Testis (tissue), 2 donors: ENCODE results near the gene ZSWIM5.

Experiments used
- POLR2A ChIP-seq: fragments of 450-650 bp; IDR thresholded peaks from one replicate; pipeline ENCODE4 v1.6.1; 2017; ENCODE audit warnings: antibody characterized with exemption, mild to moderate bottlenecking, moderate library complexity
- TF ChIP-seq, protein P1 (sequence below), 3 experiments: fragments of 450-650 bp in 2 of 3; fragments of 200-600 bp in 1 of 3; sonication (generic) in 1 of 3; IDR thresholded peaks; one replicate each; pipeline ENCODE4 v1.5.1; 2016 to 2019; ENCODE audit warnings: antibody characterized with exemption in 3 of 3, mild to moderate bottlenecking in 2 of 3, moderate library complexity in 1 of 3

DNA sequence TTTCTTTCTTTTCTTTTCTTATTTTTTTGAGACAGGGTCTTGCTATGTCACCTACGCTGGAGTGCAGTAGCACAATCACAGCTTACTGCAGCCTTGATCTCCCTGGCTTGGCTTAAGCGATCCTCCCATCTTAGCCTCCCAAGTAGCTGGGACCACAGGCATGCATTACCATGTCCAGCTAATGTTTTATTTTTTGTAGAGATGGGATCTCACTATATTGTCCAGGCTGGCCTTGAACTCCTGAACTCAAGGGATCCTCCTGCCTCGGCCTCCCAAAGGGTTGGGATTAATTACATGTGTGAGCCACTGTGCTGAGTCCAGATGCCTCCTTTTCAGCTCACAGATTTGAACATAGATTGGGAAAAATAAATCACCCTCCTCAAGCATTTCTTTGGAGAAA, 98.6 kb downstream of the ZSWIM5 start:
- TF ChIP-seq, protein P1, sequence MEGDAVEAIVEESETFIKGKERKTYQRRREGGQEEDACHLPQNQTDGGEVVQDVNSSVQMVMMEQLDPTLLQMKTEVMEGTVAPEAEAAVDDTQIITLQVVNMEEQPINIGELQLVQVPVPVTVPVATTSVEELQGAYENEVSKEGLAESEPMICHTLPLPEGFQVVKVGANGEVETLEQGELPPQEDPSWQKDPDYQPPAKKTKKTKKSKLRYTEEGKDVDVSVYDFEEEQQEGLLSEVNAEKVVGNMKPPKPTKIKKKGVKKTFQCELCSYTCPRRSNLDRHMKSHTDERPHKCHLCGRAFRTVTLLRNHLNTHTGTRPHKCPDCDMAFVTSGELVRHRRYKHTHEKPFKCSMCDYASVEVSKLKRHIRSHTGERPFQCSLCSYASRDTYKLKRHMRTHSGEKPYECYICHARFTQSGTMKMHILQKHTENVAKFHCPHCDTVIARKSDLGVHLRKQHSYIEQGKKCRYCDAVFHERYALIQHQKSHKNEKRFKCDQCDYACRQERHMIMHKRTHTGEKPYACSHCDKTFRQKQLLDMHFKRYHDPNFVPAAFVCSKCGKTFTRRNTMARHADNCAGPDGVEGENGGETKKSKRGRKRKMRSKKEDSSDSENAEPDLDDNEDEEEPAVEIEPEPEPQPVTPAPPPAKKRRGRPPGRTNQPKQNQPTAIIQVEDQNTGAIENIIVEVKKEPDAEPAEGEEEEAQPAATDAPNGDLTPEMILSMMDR (IDR thresholded peaks at IDR 0.05) = no peak
- TF ChIP-seq POLR2A = no peak
